ENCODE results near the gene VENTX. TPM values are rescaled to one million over a fixed set of nuclear protein-coding genes. Genes with fewer than 3 reads are reported as not detected.
A peak's percentile ranks its signal among the peaks of the same experiment; 100 is the strongest.

VENTX gene
- total RNA-seq, 2 experiments from 2014 or later = not detected

GRCh38 chr10:133252223-133252552 lies 14.5 kb downstream of the VENTX start:
- H3K4me1 Mint-ChIP-seq = peaks cover 7% of the 10 kb centered on the region
- no peak overlapping the region for H3K27ac Mint-ChIP-seq
- no peaks in the 10 kb centered on the region for H3K36me3 Mint-ChIP-seq (ENCODE audit: low read depth)
- H3K27me3 Mint-ChIP-seq = peaks cover 6% of the 10 kb centered on the region
- no peaks in the 10 kb centered on the region for H3K9me3 Mint-ChIP-seq
- no peak for DNase-seq
- no peak overlapping the region for H3K4me3 Mint-ChIP-seq
- POLR2A ChIA-PET = no interaction called here
- CTCF ChIA-PET = no interaction called here

GRCh38 chr10:133253361-133253955 lies 15.8 kb downstream of the VENTX start:
- H3K27me3 Mint-ChIP-seq = peaks cover 6% of the 10 kb centered on the region
- POLR2A ChIA-PET = no interaction called here

GRCh38 chr10:133254421-133255120 lies 16.9 kb downstream of the VENTX start:
- Mint-ChIP-seq H3K4me3 (no peak overlapping the region), H3K27ac (no peak overlapping the region), H3K4me1 (peaks cover 27% of the 10 kb centered on the region)

More at GRCh38 chr10:133253361-133253955, 15.8 kb downstream of the VENTX start:
- Mint-ChIP-seq H3K36me3 (ENCODE audit: low read depth) (no peaks in the 10 kb centered on the region), H3K9me3 (no peaks in the 10 kb centered on the region), H3K4me1 (peaks cover 19% of the 10 kb centered on the region), H3K4me3 (no peak overlapping the region), H3K27ac (no peak overlapping the region)
- no peak for DNase-seq
- CTCF ChIA-PET = interaction anchor here (0.7 kb wide), 1 partner anchor 60 kb away, joined by 3 read pairs; no protein-coding TSS in a partner anchor

GRCh38 chr10:133255323-133255722 lies 17.7 kb downstream of the VENTX start:
- no peaks in the 10 kb centered on the region for H3K36me3 Mint-ChIP-seq (ENCODE audit: low read depth)
- H3K27ac Mint-ChIP-seq = no peak overlapping the region
- peaks cover 3% of the 10 kb centered on the region for H3K27me3 Mint-ChIP-seq
- ChIA-PET CTCF (no interaction called here), POLR2A (no interaction called here)
- no peaks in the 10 kb centered on the region for H3K9me3 Mint-ChIP-seq
- H3K4me1 Mint-ChIP-seq = peaks cover 35% of the 10 kb centered on the region
- DNase-seq = no peak
- no peak overlapping the region for H3K4me3 Mint-ChIP-seq

More at GRCh38 chr10:133254421-133255120, 16.9 kb downstream of the VENTX start:
- Mint-ChIP-seq H3K9me3 (no peaks in the 10 kb centered on the region), H3K36me3 (ENCODE audit: low read depth) (no peaks in the 10 kb centered on the region), H3K27me3 (peaks cover 6% of the 10 kb centered on the region)
- no peak for DNase-seq
- POLR2A ChIA-PET = no interaction called here
- CTCF ChIA-PET = no interaction called here

- no peak overlapping the region for H3K4me3 Mint-ChIP-seq
- H3K9me3 Mint-ChIP-seq = no peaks in the 10 kb centered on the region
- peaks cover 4% of the 10 kb centered on the region for H3K36me3 Mint-ChIP-seq (ENCODE audit: low read depth)
- H3K27me3 Mint-ChIP-seq = no peaks in the 10 kb centered on the region
- peak overlapping the region; percentile 85 for H3K27ac Mint-ChIP-seq
- ChIA-PET CTCF (interaction anchor here (0.6 to 3.0 kb wide), 6 partner anchors 13 to 47 kb away, joined by 3 to 16 read pairs (median 4); no protein-coding TSS in a partner anchor), POLR2A (interaction anchor here (1.3 to 11.7 kb wide), 4 partner anchors 18 to 132 kb away, joined by 5 to 113 read pairs (median 35); partner anchors contain the start of gene ADAM8)
- no peak for DNase-seq
- peaks cover 50% of the 10 kb centered on the region for H3K4me1 Mint-ChIP-seq
Measured at GRCh38 chr10:133257489-133258065, 19.9 kb downstream of the VENTX start.

- POLR2A ChIA-PET = interaction anchor here (1.0 to 11.7 kb wide), 8 partner anchors 13 to 131 kb away, joined by 3 to 113 read pairs (median 6); partner anchors contain the start of gene ADAM8
- H3K4me3 Mint-ChIP-seq = peak overlapping the region; percentile 36
- H3K27ac Mint-ChIP-seq = peak overlapping the region; percentile 85
Measured at GRCh38 chr10:133258066-133258817, 20.6 kb downstream of the VENTX start.

GRCh38 chr10:133258818-133259601 lies 21.4 kb downstream of the VENTX start:
- CTCF ChIA-PET = interaction anchor here (1.0 to 3.0 kb wide), 11 partner anchors 11 to 297 kb away, joined by 3 to 16 read pairs (median 6); no protein-coding TSS in a partner anchor
- no peaks in the 10 kb centered on the region for H3K9me3 Mint-ChIP-seq
- peak; percentile 94 for DNase-seq
- H3K4me1 Mint-ChIP-seq = peaks cover 64% of the 10 kb centered on the region
- peak overlapping the region; percentile 90 for H3K27ac Mint-ChIP-seq
- no peaks in the 10 kb centered on the region for H3K27me3 Mint-ChIP-seq
- peak overlapping the region; percentile 49 for H3K4me3 Mint-ChIP-seq
- peaks cover 18% of the 10 kb centered on the region for H3K36me3 Mint-ChIP-seq (ENCODE audit: low read depth)
- POLR2A ChIA-PET = interaction anchor here (0.9 to 11.7 kb wide), 10 partner anchors 14 to 131 kb away, joined by 3 to 113 read pairs (median 5); partner anchors contain the start of gene ADAM8

More at GRCh38 chr10:133258066-133258817, 20.6 kb downstream of the VENTX start:
- Mint-ChIP-seq H3K4me1 (peaks cover 57% of the 10 kb centered on the region), H3K36me3 (ENCODE audit: low read depth) (peaks cover 11% of the 10 kb centered on the region), H3K27me3 (no peaks in the 10 kb centered on the region), H3K9me3 (no peaks in the 10 kb centered on the region)
- DNase-seq = peak; percentile 65
- CTCF ChIA-PET = interaction anchor here (0.6 to 3.0 kb wide), 9 partner anchors 13 to 49 kb away, joined by 3 to 16 read pairs (median 5); no protein-coding TSS in a partner anchor

GRCh38 chr10:133259602-133259989 lies 21.9 kb downstream of the VENTX start:
- Mint-ChIP-seq H3K27ac (peak overlapping the region; percentile 90), H3K9me3 (no peaks in the 10 kb centered on the region), H3K4me1 (peaks cover 70% of the 10 kb centered on the region), H3K36me3 (ENCODE audit: low read depth) (peaks cover 22% of the 10 kb centered on the region), H3K4me3 (peak overlapping the region; percentile 74), H3K27me3 (no peaks in the 10 kb centered on the region)
- CTCF ChIA-PET = interaction anchor here (1.0 to 3.0 kb wide), 9 partner anchors 12 to 298 kb away, joined by 3 to 16 read pairs (median 8); no protein-coding TSS in a partner anchor
- no peak for DNase-seq
- POLR2A ChIA-PET = interaction anchor here (0.9 to 11.7 kb wide), 7 partner anchors 16 to 116 kb away, joined by 3 to 113 read pairs (median 8); partner anchors contain the start of gene ADAM8

GRCh38 chr10:133260895-133261725 lies 23.5 kb downstream of the VENTX start:
- peak overlapping the region; percentile 74 for H3K4me3 Mint-ChIP-seq
- H3K9me3 Mint-ChIP-seq = no peaks in the 10 kb centered on the region
- H3K4me1 Mint-ChIP-seq = peaks cover 84% of the 10 kb centered on the region
- peaks cover 29% of the 10 kb centered on the region for H3K36me3 Mint-ChIP-seq (ENCODE audit: low read depth)
- CTCF ChIA-PET = interaction anchor here (0.6 to 3.7 kb wide), 3 partner anchors 15 to 47 kb away, joined by 3 to 14 read pairs (median 3); partner anchors contain the start of gene ADAM8
- H3K27ac Mint-ChIP-seq = peak overlapping the region; percentile 75
- POLR2A ChIA-PET = interaction anchor here (1.0 to 11.7 kb wide), 5 partner anchors 14 to 47 kb away, joined by 3 to 113 read pairs (median 3); partner anchors contain the start of gene ADAM8
- DNase-seq = peak; percentile 65
- no peaks in the 10 kb centered on the region for H3K27me3 Mint-ChIP-seq

- peak; percentile 88 for DNase-seq
- H3K4me3 Mint-ChIP-seq = peak overlapping the region; percentile 74
- ChIA-PET POLR2A (interaction anchor here (1.0 to 11.7 kb wide), 5 partner anchors 14 to 46 kb away, joined by 3 to 113 read pairs (median 5); partner anchors contain the start of gene ADAM8), CTCF (interaction anchor here (0.6 to 3.7 kb wide), 4 partner anchors 14 to 46 kb away, joined by 3 to 14 read pairs (median 8); partner anchors contain the start of gene ADAM8)
- H3K36me3 Mint-ChIP-seq (ENCODE audit: low read depth) = peaks cover 29% of the 10 kb centered on the region
- H3K4me1 Mint-ChIP-seq = peaks cover 83% of the 10 kb centered on the region
- H3K9me3 Mint-ChIP-seq = no peaks in the 10 kb centered on the region
- no peaks in the 10 kb centered on the region for H3K27me3 Mint-ChIP-seq
- H3K27ac Mint-ChIP-seq = peak overlapping the region; percentile 31
Measured at GRCh38 chr10:133261726-133262325, 24.2 kb downstream of the VENTX start.
